ENCODE data around the gene RPP14.
"Not testable (repeated sequence)": the region's sequence is repeated elsewhere in the genome, so short reads cannot be mapped to it uniquely, and the experiment has no call there.

RPP14 gene

DNA sequence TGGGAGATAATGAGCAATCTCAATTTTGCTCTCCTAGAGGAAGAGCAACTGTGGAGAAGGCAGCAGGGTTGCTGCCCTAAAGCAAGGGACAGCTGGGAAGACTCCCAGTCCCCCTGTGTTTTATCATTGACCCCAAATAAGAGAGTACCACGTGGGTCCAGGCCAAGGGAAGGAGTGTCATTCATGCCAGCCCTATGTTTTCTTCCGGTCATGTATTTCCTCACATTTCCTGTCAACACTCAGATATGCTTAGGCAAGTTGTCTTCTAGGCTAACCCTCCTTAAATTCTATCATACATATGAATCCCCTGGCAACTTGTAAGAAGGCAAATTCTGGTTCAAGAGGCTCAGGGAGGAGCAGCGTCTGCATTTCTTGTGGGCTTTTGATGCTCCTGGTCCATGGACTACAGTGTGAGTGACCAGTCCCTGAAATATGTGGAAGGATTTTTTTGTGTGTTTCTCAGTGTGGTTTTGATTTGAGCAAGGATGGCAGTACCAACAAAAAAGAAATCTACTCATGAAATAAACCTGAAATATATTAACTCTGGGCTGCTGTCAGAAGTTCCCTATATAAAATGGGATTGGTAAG is 31.9 kb upstream of the RPP14 start:
- DNase-seq (ENCODE audit: low read depth), result no peak
- no peak overlapping the region for H3K4me3 ChIP-seq (ENCODE audit: low read length)
- TF ChIP-seq, protein P1, sequence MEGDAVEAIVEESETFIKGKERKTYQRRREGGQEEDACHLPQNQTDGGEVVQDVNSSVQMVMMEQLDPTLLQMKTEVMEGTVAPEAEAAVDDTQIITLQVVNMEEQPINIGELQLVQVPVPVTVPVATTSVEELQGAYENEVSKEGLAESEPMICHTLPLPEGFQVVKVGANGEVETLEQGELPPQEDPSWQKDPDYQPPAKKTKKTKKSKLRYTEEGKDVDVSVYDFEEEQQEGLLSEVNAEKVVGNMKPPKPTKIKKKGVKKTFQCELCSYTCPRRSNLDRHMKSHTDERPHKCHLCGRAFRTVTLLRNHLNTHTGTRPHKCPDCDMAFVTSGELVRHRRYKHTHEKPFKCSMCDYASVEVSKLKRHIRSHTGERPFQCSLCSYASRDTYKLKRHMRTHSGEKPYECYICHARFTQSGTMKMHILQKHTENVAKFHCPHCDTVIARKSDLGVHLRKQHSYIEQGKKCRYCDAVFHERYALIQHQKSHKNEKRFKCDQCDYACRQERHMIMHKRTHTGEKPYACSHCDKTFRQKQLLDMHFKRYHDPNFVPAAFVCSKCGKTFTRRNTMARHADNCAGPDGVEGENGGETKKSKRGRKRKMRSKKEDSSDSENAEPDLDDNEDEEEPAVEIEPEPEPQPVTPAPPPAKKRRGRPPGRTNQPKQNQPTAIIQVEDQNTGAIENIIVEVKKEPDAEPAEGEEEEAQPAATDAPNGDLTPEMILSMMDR (IDR thresholded peaks at IDR 0.05; ENCODE audit: insufficient read depth, low read depth, low read length, missing control alignments), result no peak

GRCh38 chr3:58281069-58281468 is 25.0 kb upstream of the RPP14 start:
- H3K4me3 ChIP-seq (ENCODE audit: low read length), result no peak overlapping the region
- TF ChIP-seq, protein P1 (IDR thresholded peaks at IDR 0.05; ENCODE audit: insufficient read depth, low read depth, low read length, missing control alignments), result no peak
- no peak for DNase-seq (ENCODE audit: low read depth)

DNA sequence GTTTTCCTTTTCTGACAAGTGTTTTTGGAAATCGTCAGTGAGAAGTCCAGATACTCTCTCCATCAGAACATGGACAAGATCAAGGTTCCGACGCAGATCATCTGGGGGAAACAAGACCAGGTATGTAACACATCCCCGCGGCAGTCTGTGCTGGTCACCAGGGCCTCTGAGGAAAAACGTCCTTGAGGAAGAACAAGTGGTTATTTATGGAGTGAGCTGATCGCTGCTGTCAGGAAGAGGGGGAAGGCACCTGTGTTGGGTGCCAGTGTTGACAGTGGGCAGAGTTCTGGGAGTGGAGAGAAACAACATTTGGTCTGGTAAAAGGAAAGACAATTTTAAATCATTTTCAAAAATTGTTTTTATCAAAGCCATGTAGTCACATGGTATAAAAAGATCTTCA is 20.7 kb upstream of the RPP14 start:
- no peak for DNase-seq (ENCODE audit: low read depth)
- TF ChIP-seq, protein P1 (IDR thresholded peaks at IDR 0.05; ENCODE audit: insufficient read depth, low read depth, low read length, missing control alignments), result no peak
- H3K4me3 ChIP-seq (ENCODE audit: low read length), result no peak overlapping the region

DNA sequence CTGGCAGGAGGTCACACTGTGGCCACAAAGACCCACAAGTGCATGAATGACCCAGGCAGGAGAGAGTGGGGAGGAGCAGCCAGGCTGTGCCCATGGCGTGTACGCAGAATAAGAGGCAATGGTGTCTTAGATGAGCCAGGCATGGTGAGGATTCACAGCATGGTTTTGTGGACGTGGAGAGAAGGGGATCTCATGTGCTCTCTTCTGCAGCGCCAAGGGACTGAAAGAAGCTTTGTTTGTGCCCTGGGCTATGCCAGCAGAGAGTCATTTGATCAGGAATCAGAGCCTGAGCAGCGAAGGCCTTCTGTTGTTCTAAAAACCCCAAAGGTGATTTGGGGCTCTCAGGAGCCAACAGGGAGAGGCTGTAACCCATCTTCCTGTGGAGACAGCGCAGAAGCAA is 18.7 kb upstream of the RPP14 start:
- TF ChIP-seq, protein P1 (IDR thresholded peaks at IDR 0.05; ENCODE audit: insufficient read depth, low read depth, low read length, missing control alignments), result no peak
- no peak for DNase-seq (ENCODE audit: low read depth)
- H3K4me3 ChIP-seq (ENCODE audit: low read length), result no peak overlapping the region

- no peak for DNase-seq (ENCODE audit: low read depth)
- TF ChIP-seq, protein P1 (IDR thresholded peaks at IDR 0.05; ENCODE audit: insufficient read depth, low read depth, low read length, missing control alignments), result no peak
- H3K4me3 ChIP-seq (ENCODE audit: low read length), result no peak overlapping the region
These were observed 17.9 kb upstream of the RPP14 start for GRCh38 chr3:58288011-58288728.

DNA sequence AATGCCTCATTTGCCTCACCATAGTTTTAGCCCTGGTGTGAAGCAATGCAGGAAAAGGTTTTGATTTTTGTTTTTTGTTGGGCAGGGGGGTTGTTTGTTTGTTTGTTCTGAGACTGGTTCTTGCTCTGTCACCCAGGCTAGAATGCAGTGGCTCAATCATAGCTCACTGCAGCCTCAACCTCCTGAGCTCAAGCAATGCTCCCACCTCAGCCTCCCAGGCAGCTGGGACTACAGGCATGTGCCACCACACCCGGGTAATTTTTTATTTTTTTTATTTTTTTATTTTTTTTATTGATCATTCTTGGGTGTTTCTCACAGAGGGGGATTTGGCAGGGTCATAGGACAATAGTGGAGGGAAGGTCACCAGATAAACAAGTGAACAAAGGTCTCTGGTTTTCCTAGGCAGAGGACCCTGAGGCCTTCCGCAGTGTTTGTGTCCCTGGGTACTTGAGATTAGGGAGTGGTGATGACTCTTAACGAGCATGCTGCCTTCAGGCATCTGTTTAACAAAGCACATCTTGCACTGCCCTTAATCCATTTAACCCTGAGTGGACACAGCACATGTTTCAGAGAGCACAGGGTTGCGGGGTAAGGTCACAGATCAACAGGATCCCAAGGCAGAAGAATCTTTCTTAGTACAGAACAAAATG is 17.0 kb upstream of the RPP14 start:
- DNase-seq (ENCODE audit: low read depth); H3K4me3 ChIP-seq (ENCODE audit: low read length): not testable (repeated sequence)

DNA sequence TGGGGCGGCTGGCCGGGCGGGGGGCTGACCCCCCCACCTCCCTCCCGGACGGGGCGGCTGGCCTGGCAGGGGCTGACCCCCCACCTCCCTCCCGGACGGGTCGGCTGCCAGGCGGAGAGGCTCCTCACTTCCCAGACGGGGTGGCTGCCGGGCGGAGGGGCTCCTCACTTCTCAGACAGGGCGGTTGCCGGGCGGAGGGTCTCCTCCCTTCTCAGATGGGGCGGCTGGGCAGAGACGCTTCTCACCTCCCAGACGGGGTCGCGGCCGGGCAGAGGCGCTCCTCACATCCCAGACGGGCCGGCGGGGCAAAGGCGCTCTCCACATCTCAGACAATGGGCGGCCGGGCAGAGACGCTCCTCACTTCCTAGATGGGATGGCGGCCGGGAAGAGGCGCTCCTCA is 15.6 kb upstream of the RPP14 start:
- H3K4me3 ChIP-seq (ENCODE audit: low read length); DNase-seq (ENCODE audit: low read depth): not testable (repeated sequence)
